K562 (cell line): ENCODE data around the gene NAXE. TPM values are rescaled to one million over a fixed set of nuclear protein-coding genes. Genes with fewer than 3 reads are reported as not detected.

Experiments used
- ATAC-seq: fragments of 200-7000 bp; cut with Tn5 transposase; 3 replicates; pipeline ENCODE4 v1.9.1; 2020; ENCODE audit warnings: moderate library complexity
- BruUV-seq: library from RNA; stranded (reverse); fragments of 400-500 nt; replicated peaks from 2 replicates; lab custom pipeline; 2021; lab: Mats Ljungman, UMichigan
- CTCF ChIA-PET: fragments of 300-600 bp; formaldehyde crosslinking; extraction: SDS; loops from one replicate; lab custom pipeline; 2021; ENCODE audit warnings: low intra/inter-chr PET ratio; lab: Yijun Ruan, JAX
- POLR2A ChIA-PET: fragments of 300-600, 350-650 bp; sonication (Branson Sonifier 250); formaldehyde crosslinking; extraction: SDS; loops from one replicate; lab custom pipeline; 2021; ENCODE audit warnings: antibody characterized with exemption, inconsistent platforms; lab: Yijun Ruan, JAX
- DNase-seq, 4 experiments: peaks; one replicate each; pipeline versions ENCODE4 v3.0.0 to v3.0.0-alpha.2; 2011 to 2018; ENCODE audit warnings: low spot score in 3 of 4, mixed read lengths in 3 of 4; ENCODE audit errors: extremely low read depth in 1 of 4
- FAIRE-seq: peaks from 2 replicates; lab custom pipeline; 2011; peaks lifted over from hg19 to GRCh38; lab: Jason Lieb, UNC
- H2AFZ ChIP-seq: 2 replicates; pipeline ENCODE4 v1.6.0; 2011; ENCODE audit warnings: low read depth, low read length, control low read depth, inconsistent platforms
- H3K27ac ChIP-seq: fragments of 200-600 bp; 3 replicates; pipeline ENCODE4 v1.8.0; 2011; ENCODE audit warnings: low read depth, mild to moderate bottlenecking, control low read depth, inconsistent platforms, low read length, moderate library complexity, mixed read lengths; ENCODE audit errors: extremely low read depth
- H3K27me3 ChIP-seq, 2 experiments: fragments of 300-600 bp in 1 of 2; 2 replicates in 1 of 2; 3 replicates in 1 of 2; pipeline versions ENCODE4 v1.6.0 to v1.8.0; 2011; ENCODE audit warnings: inconsistent platforms in 2 of 2, low read length in 2 of 2, mild to moderate bottlenecking in 1 of 2, mixed read lengths in 1 of 2, moderate library complexity in 1 of 2; ENCODE audit not compliant: control insufficient read depth in 2 of 2, insufficient read depth in 2 of 2
- H3K36me3 ChIP-seq: fragments of 300-600 bp; 3 replicates; pipeline ENCODE4 v1.8.0; 2011; ENCODE audit warnings: mild to moderate bottlenecking, low read length, inconsistent platforms; ENCODE audit not compliant: control insufficient read depth, insufficient read depth
- H3K4me1 ChIP-seq, 2 experiments: fragments of 200-600 bp in 1 of 2; replicated peaks in 1 of 2; 2 replicates in 1 of 2; 3 replicates in 1 of 2; pipeline versions ENCODE4 v1.5.1 to v1.8.0; 2011; ENCODE audit warnings: inconsistent platforms in 2 of 2, low read length in 2 of 2, mild to moderate bottlenecking in 1 of 2, mixed read lengths in 1 of 2, moderate library complexity in 1 of 2; ENCODE audit not compliant: control insufficient read depth in 2 of 2, insufficient read depth in 2 of 2
- H3K4me2 ChIP-seq: 2 replicates; pipeline ENCODE4 v1.6.1; 2011; ENCODE audit warnings: low read length, control low read depth, inconsistent platforms, mixed read lengths; ENCODE audit not compliant: insufficient read depth
- H3K4me3 ChIP-seq: fragments of 200-600 bp; sonication (generic), shearing (Covaris generic); 2 replicates; pipeline ENCODE4 v1.5.1; 2016; ENCODE audit warnings: control low read depth, inconsistent platforms
- H3K79me2 ChIP-seq: fragments of 200-600 bp; 3 replicates; pipeline ENCODE4 v1.8.0; 2011; ENCODE audit warnings: low read length, inconsistent platforms; ENCODE audit not compliant: control insufficient read depth, insufficient read depth
- H3K9ac ChIP-seq, 2 experiments: 2 replicates each; pipeline versions ENCODE4 v1.6.0 to v1.6.1; 2011; ENCODE audit warnings: low read depth in 2 of 2, low read length in 2 of 2, control low read depth in 1 of 2, inconsistent platforms in 1 of 2, mild to moderate bottlenecking in 1 of 2, mixed read lengths in 1 of 2; ENCODE audit not compliant: insufficient read depth in 1 of 2
- H3K9me1 ChIP-seq: one replicate; pipeline ENCODE4 v1.6.0; 2011; ENCODE audit warnings: inconsistent platforms, mild to moderate bottlenecking, low read length, moderate library complexity; ENCODE audit not compliant: control insufficient read depth, insufficient read depth
- H3K9me3 ChIP-seq: replicated peaks from 2 replicates; pipeline ENCODE4 v1.5.1; 2011; ENCODE audit warnings: low read depth, low read length, inconsistent platforms; ENCODE audit not compliant: control insufficient read depth, insufficient read depth
- H4K20me1 ChIP-seq: replicated peaks from 2 replicates; pipeline ENCODE4 v1.6.1; 2011; ENCODE audit warnings: low read length, inconsistent platforms, mixed read lengths; ENCODE audit not compliant: control insufficient read depth, insufficient read depth
- EHMT2 ChIP-seq: fragments of 450-650 bp; IDR thresholded peaks from 2 replicates; pipeline ENCODE4 v1.6.1; 2018; ENCODE audit warnings: antibody characterized with exemption
- HMG20A ChIP-seq: fragments of 450-650 bp; formaldehyde crosslinking; conservative IDR thresholded peaks from 2 replicates; pipeline ENCODE4 v1.4.0; 2020; ENCODE audit warnings: mild to moderate bottlenecking, mixed read lengths
- MGA ChIP-seq: fragments of 450-650 bp; IDR thresholded peaks from 2 replicates; pipeline ENCODE4 v1.6.1; 2016; ENCODE audit warnings: mild to moderate bottlenecking, moderate library complexity
- SMAD1 ChIP-seq: fragments of 150-350 bp; IDR thresholded peaks from 2 replicates; pipeline ENCODE4 v1.6.1; 2014; ENCODE audit warnings: low read length, low read depth; ENCODE audit not compliant: partially characterized antibody
- SOX6 ChIP-seq: fragments of 450-650 bp; IDR thresholded peaks from 2 replicates; pipeline ENCODE4 v1.6.1; 2014; ENCODE audit warnings: mild to moderate bottlenecking
- SP2 ChIP-seq: IDR thresholded peaks from 2 replicates; pipeline ENCODE4 v1.6.1; 2011; ENCODE audit warnings: mild to moderate bottlenecking, low read depth, low read length, moderate library complexity; ENCODE audit not compliant: poor library complexity, severe bottlenecking; ENCODE audit errors: extremely low read depth
- ZNF277 ChIP-seq: fragments of 250-450 bp; sonication (Bioruptor Pico); IDR thresholded peaks from 2 replicates; pipeline ENCODE4 v1.8.0; 2022; ENCODE audit warnings: inconsistent platforms, mild to moderate bottlenecking, moderate library complexity, borderline replicate concordance
- WGBS: fragments of 100-300 bp; shearing (Covaris generic); methylation state at CpG from one replicate; pipeline ENCODE4 v1.1.6; 2016; ENCODE audit warnings: low coverage, mixed read lengths; ENCODE audit not compliant: insufficient coverage; ENCODE audit errors: missing lambda C conversion rate; 5-methylcytosine and 5-hydroxymethylcytosine counted together
- in situ Hi-C: fragments of 300-500 bp; cut with MboI; formaldehyde crosslinking; loops from 4 replicates; pipeline ENCODE4 v1.15.0; 2018; ENCODE audit warnings: inconsistent platforms, mixed read lengths
- intact Hi-C: fragments of 100-400 bp; cut with micrococcal nuclease; formaldehyde crosslinking; loops from 2 replicates; pipeline ENCODE4 v1.14.2; 2022
- polyA plus RNA-seq, 8 experiments: library from polyadenylated mRNA; depleted of rRNA in 4 of 8; stranded (reverse) in 5 of 8; unstranded in 3 of 8; fragments of >200 nt; fragmentation: Nextera tagmentation in 2 of 8; fragmentation: Illumina TruSeq in 1 of 8; extraction: Ambion mirVana in 2 of 8; extraction: Trizol in 1 of 8; gene quantifications; 2 replicates each; pipeline versions ENCODE4 v1.2.1 to v1.2.3, GENCODE V29; 2011 to 2014; ENCODE audit warnings: inconsistent platforms in 1 of 8, missing spikeins in 1 of 8
- total RNA-seq, 7 experiments: library from RNA; depleted of rRNA in 6 of 7; stranded (reverse); fragments of >200 nt in 6 of 7; fragmentation: Illumina TruSeq in 2 of 7; extraction: Trizol in 2 of 7; gene quantifications; 2 replicates each; pipeline versions ENCODE4 v1.2.1 to v1.2.3, GENCODE V29; 2011 to 2021; ENCODE audit warnings: low replicate concordance in 1 of 7

Gene NAXE
- total and polyA plus RNA-seq, 9 of the 15 experiments (the other 6 are each of a cell fraction or from before 2014, with no cell fraction given), result 27.3 to 137 (median 90.0) TPM

- TF ChIP-seq ZNF277 (CRISPR knock-in tag) (no peak), SP2 (no peak)
Observed at GRCh38 chr1:156601892-156602291, 10.3 kb downstream of the NAXE start (continued).

- H3K9me1 ChIP-seq, result no peaks in the 10 kb centered on the region
- no peaks in the 10 kb centered on the region for H3K9me3 ChIP-seq
- 10% methylated on average over 9 of the region's 10 CpGs for WGBS
- peaks cover 46% of the 10 kb centered on the region for H3K79me2 ChIP-seq
- H3K9ac ChIP-seq, result 0 out of 4 replicates have a peak overlapping the region, but pooled peaks have one; percentile 11 to 86
- no TSS peak for BruUV-seq
- ChIA-PET CTCF (interaction anchor here (0.6 to 1.1 kb wide), 6 partner anchors 21 to 217 kb away, joined by 3 to 5 read pairs (median 4); no protein-coding TSS in a partner anchor), POLR2A (interaction anchor here (0.7 to 2.3 kb wide), 2 partner anchors 59 to 61 kb away, joined by 3 to 7 read pairs; no protein-coding TSS in a partner anchor)
- peak overlapping the region; percentile 97 for H3K4me2 ChIP-seq
- H3K36me3 ChIP-seq, result peaks cover 23% of the 10 kb centered on the region
- no peaks in the 10 kb centered on the region for H4K20me1 ChIP-seq
- H2AFZ ChIP-seq, result peak overlapping the region; percentile 100
- intact Hi-C loops (loop anchor here (1.0 kb wide), 1 partner anchor 146 kb away; no protein-coding TSS in a partner anchor), in situ Hi-C loops (loop anchor here (5.0 kb wide), 2 partner anchors 145 to 215 kb away; no protein-coding TSS in a partner anchor)
- DNase-seq, result peak; percentile 43 to 71 (median 46)
- H3K4me3 ChIP-seq, result no peak overlapping the region
- peak; percentile 52 for ATAC-seq
- H3K27ac ChIP-seq, result no peak overlapping the region
- H3K27me3 ChIP-seq, result no peaks in the 10 kb centered on the region
- FAIRE-seq, result peak; percentile 65
- H3K4me1 ChIP-seq, result peaks cover 12% of the 10 kb centered on the region in 2 experiments; a peak in 4 of 5 replicates
- no peak for TF ChIP-seq EHMT2
- no peak for TF ChIP-seq SMAD1
- no peak for TF ChIP-seq MGA
- no peak for TF ChIP-seq HMG20A
- no peak for TF ChIP-seq SOX6
Observed at GRCh38 chr1:156602557-156602993, 11.0 kb downstream of the NAXE start.
